ENCODE results near the gene ZNF780A.
"Not testable (repeated sequence)": the region's sequence is repeated elsewhere in the genome, so short reads cannot be mapped to it uniquely, and the experiment has no call there.

Gene ZNF780A

GRCh38 chr19:40090241-40091204 lies at the start of gene ZNF780A:
Gene ZNF780A (minus strand): TSS chr19:40090943. CDS start chr19:40084753, 6,190 bp downstream.
- DNase-seq, result peak; percentile 12 to 89 (median 74)

GRCh38 chr19:40139533-40140287 lies 49.0 kb upstream of the ZNF780A start:
- DNase-seq, result peak in 3 of 51 donors; percentile 13 to 26 (median 14)

- no peak for DNase-seq
Measured at GRCh38 chr19:40136818-40137217, 46.1 kb upstream of the ZNF780A start.

- DNase-seq, result no peak
Measured at GRCh38 chr19:40134866-40135265, 44.1 kb upstream of the ZNF780A start.

- DNase-seq, result no peak
Measured at GRCh38 chr19:40133491-40133890, 42.7 kb upstream of the ZNF780A start.

GRCh38 chr19:40130013-40130412 lies 39.3 kb upstream of the ZNF780A start:
- no peak for DNase-seq

GRCh38 chr19:40129425-40129824 lies 38.7 kb upstream of the ZNF780A start:
- DNase-seq, result no peak

- no peak for DNase-seq
Measured at GRCh38 chr19:40128991-40129390, 38.2 kb upstream of the ZNF780A start.

- DNase-seq, result no peak
Measured at GRCh38 chr19:40119380-40119779, 28.6 kb upstream of the ZNF780A start.

- DNase-seq, result not testable (repeated sequence)
Measured at GRCh38 chr19:40118638-40119037, 27.9 kb upstream of the ZNF780A start.

GRCh38 chr19:40116075-40116474 lies 25.3 kb upstream of the ZNF780A start:
- DNase-seq, result no peak

- not testable (repeated sequence) for DNase-seq
Measured at GRCh38 chr19:40114119-40114518, 23.4 kb upstream of the ZNF780A start.

GRCh38 chr19:40112271-40112670 lies 21.5 kb upstream of the ZNF780A start:
- DNase-seq, result not testable (repeated sequence)

GRCh38 chr19:40110570-40110969 lies 19.8 kb upstream of the ZNF780A start:
- no peak for DNase-seq

GRCh38 chr19:40104754-40105153 lies 14.0 kb upstream of the ZNF780A start:
- no peak for DNase-seq

GRCh38 chr19:40103600-40103999 lies 12.9 kb upstream of the ZNF780A start:
- DNase-seq, result no peak

- no peak for DNase-seq
Measured at GRCh38 chr19:40101813-40102212, 11.1 kb upstream of the ZNF780A start.

- DNase-seq, result no peak
Measured at GRCh38 chr19:40093416-40093815, 2.7 kb upstream of the ZNF780A start.

- DNase-seq, result peak in 1 of 51 donors; percentile 30
Measured at GRCh38 chr19:40091205-40092129, 724 bp upstream of the ZNF780A start.

- DNase-seq, result no peak
Measured at GRCh38 chr19:40089462-40089861, 1.3 kb downstream of the ZNF780A start.

All from hypothalamus (tissue), 51 donors.